ENCODE measurements around the gene RAB22A.
"Not testable (repeated sequence)": the region's sequence is repeated elsewhere in the genome, so short reads cannot be mapped to it uniquely, and the experiment has no call there.

The RAB22A gene

GRCh38 chr20:58389324-58389967, 79.9 kb downstream of the RAB22A start:
- DNase-seq = peak; percentile 37

- no peak for DNase-seq
Measured at GRCh38 chr20:58389968-58390658, 80.6 kb downstream of the RAB22A start.

- DNase-seq = no peak
Measured at GRCh38 chr20:58390659-58391035, 81.1 kb downstream of the RAB22A start.

- no peak for DNase-seq
Measured at GRCh38 chr20:58392286-58392685, 82.8 kb downstream of the RAB22A start.

GRCh38 chr20:58393299-58393698, 83.8 kb downstream of the RAB22A start:
- DNase-seq = no peak

GRCh38 chr20:58394801-58395200, 85.3 kb downstream of the RAB22A start:
- no peak for DNase-seq

- DNase-seq = no peak
Measured at GRCh38 chr20:58395604-58396003, 86.1 kb downstream of the RAB22A start.

GRCh38 chr20:58397429-58397828, 87.9 kb downstream of the RAB22A start:
- no peak for DNase-seq

GRCh38 chr20:58398254-58398653, 88.7 kb downstream of the RAB22A start:
- DNase-seq = no peak

GRCh38 chr20:58399926-58400325, 90.4 kb downstream of the RAB22A start:
- DNase-seq = no peak

- DNase-seq = no peak
Measured at GRCh38 chr20:58401162-58401561, 91.6 kb downstream of the RAB22A start.

GRCh38 chr20:58402305-58402704, 92.8 kb downstream of the RAB22A start:
- peak; percentile 20 for DNase-seq

GRCh38 chr20:58402827-58403226, 93.3 kb downstream of the RAB22A start:
- DNase-seq = no peak

GRCh38 chr20:58403272-58403671, 93.8 kb downstream of the RAB22A start:
- no peak for DNase-seq

GRCh38 chr20:58405504-58406291, 96.2 kb downstream of the RAB22A start:
- no peak for DNase-seq

- no peak for DNase-seq
Measured at GRCh38 chr20:58406422-58407001, 97.0 kb downstream of the RAB22A start.

- no peak for DNase-seq
Measured at GRCh38 chr20:58407201-58407873, 97.8 kb downstream of the RAB22A start.

- peak; percentile 15 for DNase-seq
Measured at GRCh38 chr20:58407966-58408557, 98.5 kb downstream of the RAB22A start.

GRCh38 chr20:58408603-58409246, 99.2 kb downstream of the RAB22A start:
- DNase-seq = no peak

- DNase-seq = not testable (repeated sequence)
Measured at GRCh38 chr20:58414216-58414615, 104.7 kb downstream of the RAB22A start.

GRCh38 chr20:58414786-58415185, 105.3 kb downstream of the RAB22A start:
- DNase-seq = not testable (repeated sequence)

- DNase-seq = no peak
Measured at GRCh38 chr20:58416057-58416456, 106.5 kb downstream of the RAB22A start.
